NCI-H2081 (cell line): ENCODE data around the gene RASD2.

Experiments used
- DNase-seq, 2 experiments: peaks; one replicate each; lab custom pipeline; 2025; lab: John Stamatoyannopoulos, UW

Gene RASD2

DNA sequence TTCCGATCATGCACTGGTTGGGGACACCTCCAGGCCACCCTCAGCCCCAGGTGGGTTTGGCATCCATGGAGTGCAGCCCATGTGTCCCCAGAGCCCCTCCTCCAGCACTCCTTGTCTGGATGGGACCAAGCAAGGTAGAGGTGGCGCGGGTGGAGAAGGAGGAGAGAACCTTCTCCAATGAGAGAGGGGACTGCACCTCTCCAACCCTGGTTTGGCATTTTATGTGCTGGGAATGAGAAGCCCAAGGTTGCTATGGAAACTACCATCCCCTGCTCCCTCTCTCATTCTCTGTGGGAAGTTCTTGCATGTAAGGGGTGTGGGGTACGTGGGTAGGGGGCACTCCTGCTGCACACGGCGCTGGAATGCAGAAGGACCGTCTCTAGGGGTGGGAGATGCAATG, 21.8 kb upstream of the RASD2 start:
- DNase-seq: no peak

DNA sequence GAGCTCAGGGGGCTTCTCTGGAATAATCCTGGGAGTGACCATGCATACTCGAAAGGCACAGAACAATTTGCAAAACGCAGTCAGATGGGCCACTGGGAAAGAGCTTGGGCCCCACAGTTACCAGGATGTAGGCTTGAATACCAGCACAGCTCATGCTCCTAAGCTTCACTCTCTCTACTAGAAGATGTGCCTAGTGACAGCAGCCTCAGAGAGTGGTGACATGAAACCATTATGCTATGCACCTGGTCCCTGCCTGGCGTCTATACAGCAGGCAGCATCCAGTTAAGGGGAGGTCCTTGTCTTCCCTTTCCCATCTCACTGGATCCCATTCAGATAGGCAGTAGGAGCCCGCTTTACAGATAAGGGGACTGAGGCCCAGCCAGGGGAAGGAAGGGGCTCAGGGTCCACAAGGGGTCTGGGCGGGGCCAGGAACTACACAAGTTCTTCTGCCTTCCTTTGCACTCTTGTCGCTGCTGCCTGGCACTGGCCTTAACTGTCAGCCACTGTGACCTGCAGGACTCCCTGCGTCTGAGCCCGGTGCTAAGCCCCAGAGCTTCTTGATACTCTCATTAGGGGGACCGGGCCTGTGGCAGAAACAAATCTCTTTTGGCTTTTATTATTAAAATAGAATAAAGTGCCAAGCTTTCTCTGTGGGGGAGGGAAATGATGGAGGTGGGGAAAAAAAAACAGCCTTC, 21.2 kb upstream of the RASD2 start:
- DNase-seq: no peak

DNA sequence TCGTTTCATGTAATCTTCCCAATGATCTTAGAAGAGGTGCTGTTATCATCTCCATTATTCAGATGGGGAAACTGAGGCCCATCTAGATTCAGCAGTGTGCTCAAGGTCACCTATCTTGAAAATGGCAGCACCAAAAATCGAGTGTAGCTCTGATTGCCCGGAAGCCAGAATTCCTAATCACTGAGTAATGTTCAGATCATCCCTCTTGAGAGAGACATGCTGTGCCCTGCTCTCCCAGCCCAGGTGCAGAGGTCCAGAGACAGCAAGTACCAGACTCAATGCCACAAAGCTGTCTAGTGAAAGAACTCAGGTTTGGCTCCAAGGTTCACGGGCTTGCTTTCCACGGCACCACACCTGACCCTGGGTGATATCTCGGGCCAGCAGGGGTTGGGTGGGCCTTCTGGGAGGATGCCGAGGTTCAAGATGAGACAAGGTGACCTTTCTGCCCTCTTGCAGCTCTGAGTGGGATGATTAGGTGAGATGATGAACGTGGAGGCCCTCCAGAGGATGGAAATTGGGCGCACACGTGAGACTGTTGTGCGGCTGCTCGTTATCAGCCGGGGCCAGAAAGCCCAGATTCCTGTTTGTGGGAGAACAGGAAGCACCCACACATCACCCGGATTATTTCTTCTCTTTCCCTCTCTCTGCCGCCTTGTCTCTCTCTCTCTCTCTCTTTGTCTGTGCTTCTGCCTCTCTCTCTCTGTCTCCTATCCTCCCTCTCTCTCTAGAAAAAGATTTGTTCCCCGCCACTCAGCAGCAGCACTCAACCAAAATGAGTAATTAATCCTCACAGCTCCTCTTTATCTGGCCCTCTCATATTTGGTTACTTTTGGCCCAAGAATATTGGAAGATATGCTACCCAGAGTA, 19.0 kb upstream of the RASD2 start:
- no peak for DNase-seq

DNA sequence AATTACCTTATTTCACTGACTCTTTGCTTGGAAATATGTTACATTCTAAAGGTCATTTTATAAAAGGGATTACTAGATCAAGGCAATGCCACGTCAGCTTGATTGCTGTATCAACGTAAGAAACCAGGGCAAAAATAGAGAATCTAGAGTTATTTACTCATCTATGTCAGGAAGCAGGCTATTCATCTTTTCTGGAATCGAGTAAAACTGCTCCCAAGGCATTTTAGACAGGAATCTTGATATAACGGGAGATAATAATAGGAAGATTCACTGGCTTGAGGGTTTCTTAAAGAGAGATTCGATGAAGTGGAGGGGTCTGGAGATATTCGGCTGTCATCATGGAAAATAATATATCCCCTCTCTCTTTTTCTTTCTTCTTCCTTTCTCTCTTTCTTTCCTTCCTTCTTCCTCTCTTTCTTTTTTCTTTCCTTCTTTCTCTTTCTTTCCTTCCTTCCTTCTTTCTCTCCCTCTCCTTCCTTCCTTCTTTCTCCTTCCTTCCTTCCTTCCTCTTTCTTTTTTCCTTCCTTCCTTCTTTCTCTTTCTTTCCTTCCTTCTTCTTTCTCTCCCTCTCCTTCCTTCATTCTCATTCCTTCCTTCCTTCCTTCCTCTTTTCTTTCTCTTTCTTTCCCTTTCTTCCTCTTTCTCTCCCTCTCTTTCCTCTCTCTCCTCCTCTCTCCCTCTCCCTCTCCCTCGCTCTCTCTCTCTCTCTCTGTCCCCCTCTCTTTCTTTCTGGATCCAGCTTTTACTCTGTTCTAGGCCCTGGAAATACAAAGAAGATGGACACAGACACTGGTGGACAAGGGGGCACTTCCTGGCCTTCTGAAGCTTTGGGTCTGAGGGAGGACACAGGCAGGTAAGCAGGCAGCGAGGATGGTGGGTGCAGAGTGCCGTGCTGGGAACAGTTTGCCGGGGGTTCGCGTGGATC, 18.1 kb upstream of the RASD2 start:
- no peak for DNase-seq

DNA sequence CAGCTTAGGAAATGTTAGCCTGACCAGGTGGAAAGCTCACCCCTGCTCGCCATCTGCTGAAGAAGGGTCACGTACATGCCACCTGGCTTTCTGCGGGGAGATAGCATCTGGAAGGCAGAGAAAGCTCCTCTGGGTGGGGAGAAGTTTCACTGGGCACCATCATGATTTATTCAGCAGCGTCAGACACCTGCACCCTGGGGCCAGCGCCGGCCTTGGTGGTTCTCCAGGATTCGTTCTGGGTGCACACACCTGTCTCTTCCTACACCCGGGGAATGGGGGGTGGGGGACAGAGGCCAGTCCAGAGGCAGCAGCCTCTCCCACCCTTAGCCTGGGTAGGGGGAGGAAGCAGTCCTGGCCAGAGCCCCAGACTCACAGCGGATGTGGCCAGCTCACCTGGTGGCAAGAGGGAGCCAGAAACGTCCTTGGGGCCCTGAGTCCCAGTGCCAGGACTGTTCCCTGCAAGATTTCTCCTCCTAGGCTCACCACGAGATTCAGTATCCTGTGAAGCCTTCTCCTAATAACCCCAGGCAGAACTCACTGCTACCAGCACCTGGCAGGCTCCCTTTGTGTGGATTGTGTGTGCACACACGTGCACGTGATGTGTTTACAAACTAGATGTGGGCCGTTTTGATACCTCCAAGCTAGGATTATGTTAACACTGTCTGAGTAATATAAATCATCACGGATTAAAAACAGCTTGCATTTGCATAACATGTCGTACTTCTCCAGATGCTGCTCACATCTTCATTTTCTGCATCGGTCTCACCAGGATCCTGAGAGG, 17.3 kb upstream of the RASD2 start:
- DNase-seq: peak; percentile 60 to 78

DNA sequence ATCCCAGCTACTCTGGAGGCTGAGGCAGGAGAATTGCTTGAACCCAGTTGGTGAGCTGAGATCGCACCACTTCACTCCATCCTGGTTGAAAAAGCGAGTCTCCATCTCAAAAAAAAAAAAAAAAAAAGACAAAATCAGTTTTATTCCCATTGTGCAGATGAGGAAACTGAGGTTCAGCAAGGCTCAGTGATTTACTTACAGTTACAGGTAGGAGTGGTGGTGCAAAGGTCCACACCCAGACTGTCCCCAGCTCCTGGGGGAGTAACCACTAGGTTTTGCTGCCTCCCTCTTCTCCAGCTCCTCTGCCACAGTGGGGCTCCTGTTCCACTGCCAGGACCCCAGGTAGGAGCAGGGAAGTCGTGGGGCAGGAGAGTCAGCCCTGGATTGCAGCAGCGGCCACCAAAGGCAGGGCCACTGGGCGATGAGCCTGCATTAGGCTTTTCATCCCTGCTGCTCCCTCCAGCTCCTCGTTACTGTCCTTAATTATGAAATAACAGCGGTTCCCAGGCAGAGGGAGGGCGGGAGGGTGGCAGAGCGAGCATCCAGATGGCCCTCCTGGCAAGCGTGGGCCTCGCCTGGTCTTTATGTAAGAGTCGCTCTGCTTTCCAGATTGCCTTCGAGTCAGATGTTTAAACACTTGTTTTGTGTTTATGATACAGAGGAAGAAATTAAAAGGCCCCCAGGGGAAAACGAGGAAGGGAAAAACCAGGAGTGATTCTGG, 15.5 kb upstream of the RASD2 start:
- DNase-seq: peak; percentile 43 to 70

DNA sequence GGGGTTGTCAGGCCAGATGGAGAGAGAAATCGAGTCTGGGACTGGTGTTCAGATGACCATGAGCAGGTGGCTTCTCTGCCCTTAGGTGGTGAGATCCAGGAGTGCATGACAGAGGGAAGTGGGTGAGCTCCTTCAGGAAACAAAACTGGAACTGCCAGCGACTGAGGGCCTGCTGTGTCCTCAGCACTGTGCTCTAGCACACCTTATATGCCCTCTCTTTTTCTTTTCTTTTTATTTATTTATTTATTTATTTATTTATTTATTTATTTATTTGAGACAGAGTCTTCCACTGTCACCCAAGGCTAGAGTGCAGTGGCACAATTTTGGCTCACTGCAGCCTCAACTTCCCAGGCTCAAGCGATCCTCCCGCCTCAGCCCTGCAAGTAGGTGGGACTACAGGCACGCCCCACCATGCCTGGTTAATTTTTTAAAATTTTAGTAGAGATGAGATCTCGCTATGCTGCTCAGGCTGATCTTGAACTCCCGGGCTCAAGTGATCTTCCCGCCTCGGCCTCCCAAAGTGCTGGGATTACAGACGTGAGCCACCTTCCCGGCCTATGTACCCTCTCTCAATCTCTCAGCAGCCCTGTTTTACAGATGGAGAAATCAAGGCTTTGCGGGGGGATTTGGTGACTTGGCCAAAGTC, 14.8 kb upstream of the RASD2 start:
- peak in 1 of 2 experiments; percentile 65 for DNase-seq

DNA sequence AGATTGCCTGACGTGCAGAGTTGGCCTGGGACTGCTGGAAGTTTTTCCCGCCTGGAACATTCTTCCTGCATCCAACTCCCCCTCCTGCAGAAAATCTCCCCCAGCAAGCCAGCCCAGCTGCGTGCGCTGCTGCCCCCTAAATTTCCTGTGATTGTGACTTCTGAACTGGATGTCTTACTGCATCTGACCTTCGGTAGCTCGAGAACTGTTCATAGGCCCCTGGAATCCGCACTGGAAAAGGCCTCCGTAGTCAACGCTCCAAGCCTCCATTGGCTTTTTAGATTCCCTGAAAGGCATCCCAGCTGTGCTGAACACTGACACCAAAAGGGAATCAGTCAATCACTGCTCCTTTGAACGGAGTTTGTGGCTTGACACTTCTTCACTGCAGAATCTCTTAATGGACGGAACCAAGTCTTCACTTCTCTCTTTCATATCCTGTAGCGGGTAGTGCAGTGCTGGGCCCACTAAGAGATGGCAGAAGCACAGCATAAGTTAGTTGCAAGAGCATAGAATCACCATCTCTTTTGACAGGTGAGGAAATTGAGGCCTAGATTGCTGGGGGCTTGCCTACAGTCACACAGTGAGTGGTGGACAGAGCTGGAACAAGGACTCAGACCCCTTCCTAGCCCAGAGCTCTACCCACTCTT, 14.2 kb upstream of the RASD2 start:
- DNase-seq: no peak

DNA sequence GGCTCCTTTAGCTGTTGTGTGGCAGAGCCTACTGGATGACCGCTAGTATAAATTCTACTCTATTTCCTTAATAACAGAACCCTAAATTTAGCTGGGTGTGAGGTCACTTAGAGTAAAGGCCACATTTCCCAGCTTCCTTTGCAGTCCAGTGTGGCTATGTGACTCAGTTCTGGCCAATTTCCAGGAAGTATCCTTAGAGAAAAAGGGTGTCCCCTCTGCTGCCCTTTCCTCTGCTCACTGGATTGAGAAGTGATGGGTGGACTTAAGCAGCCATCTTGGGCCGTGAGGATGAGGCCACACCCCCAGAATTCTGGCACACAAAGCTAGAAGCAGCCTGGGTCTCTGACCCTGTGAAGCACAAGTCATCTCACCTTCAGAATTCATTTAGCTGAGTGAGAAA, 11.7 kb upstream of the RASD2 start:
- no peak for DNase-seq

DNA sequence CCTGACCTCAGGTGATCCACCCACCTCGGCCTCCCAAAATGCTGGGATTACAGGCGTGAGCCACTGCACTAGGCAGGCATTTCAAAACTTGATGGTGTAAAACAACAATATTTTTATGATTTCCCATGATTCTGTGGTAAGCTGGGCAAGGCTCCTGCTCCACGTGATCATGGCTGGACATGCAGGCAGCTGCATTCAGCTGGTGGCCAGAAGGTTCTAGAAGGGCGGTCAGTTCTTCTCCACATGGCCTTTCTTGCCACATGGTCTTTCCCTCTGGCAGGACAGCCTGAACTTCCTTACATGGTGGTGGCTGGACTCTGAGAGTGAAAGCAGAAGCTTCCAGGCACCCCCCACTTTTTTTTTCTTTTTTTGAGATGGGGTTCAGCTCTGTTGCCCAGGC, 9.9 kb upstream of the RASD2 start:
- no peak for DNase-seq

DNA sequence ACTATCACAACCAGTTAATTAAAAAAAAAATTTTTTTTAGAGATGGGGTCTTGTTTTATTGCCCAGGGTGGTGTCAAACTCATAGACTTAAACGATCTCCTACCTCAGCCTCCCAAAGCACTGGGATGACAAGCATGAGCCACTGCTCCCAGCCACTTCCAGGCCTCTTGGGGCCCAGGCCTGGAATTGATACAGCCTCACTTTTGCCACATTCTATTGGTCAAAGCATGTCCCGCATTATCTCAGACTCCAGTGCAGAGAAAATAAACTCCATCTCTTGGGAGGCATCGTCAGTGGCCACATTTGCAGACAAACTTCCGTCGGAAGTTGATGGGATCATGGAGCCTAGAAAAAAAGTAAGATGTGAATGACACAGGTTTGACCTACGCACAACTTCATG, 9.4 kb upstream of the RASD2 start:
- no peak for DNase-seq

DNA sequence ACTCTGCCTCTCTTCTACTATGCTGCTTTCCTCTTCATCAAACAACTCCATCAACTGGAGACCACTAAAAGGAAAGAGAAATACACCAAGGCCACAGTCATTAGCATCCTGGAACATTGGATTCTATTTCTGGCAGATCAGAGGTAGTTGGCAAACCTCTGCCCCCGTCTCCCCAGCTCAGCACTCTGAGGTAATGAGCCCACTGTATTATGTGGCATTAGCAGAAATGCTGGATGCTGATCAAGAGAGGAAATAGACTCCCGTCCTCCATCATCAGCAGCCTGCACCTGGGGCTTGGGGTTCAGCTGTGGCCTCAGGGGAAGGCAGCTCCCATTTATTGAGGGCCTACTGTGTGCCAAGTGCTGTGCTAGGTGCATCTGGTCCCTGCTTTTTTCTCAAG, 9.0 kb upstream of the RASD2 start:
- no peak for DNase-seq

DNA sequence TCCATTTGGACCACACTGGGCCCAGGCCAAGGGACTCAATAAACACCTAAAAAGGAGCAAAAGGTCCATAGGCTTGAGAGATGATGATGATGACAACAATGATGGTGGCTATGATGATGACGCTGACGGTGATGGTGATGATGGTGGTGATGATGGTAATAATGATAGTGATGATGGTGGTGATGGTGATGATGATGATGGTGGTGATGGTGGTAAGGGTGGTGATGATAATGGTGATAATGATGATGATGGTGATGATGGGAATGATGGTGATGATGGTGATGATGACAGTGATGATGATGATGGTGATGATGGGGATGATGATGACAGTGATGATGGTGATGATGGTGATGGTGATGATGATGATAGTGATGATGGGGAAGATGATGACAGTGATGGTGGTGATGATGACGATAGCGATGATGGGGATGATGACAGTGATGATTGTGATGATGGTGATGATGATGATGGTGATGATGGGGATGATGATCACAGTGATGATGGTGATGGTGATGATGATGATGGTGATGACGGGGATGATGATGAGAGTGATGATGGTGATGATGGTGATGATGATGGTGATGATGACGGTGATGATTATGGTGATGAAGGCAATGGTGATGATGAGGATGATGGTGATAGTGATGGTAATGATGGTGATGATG, 7.1 kb upstream of the RASD2 start:
- no peak for DNase-seq

DNA sequence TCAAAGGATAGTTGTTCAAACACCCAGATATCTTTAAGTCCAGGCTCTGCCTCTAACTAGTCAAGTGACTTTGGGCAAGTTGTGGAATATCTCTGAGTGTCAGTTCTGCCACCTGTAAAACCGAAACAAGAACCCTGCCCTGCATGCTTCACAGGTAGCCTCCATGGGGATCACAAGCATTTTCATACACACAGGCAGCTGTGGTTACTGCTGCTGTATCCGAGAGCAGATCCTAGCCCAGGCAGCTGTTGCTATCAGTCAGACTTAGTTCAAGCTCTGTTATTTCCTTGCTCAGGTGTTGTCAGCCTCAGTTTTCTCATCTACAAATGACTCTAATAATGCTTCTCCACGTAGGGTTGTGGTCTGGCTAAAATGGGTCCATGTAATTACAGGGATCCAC, 6.5 kb upstream of the RASD2 start:
- DNase-seq: no peak

DNA sequence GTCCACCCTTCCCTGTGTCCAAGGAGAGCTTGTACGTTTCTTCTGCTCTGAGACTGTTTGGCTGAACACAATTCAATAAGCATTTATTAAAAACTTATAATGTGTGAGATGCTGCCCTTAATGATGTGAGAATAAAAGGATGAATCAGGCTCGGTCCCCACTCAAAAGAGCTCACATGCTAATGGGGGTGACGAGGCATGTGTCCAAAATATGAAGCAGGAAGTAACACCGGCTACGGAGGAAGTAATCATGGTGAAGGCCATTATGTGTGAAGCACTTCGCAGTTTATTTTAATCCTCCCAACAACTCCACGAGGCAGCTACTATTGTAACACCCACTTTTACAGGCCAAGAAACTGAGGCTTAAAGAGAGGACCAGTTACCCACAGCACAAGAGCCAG, 3.4 kb upstream of the RASD2 start:
- DNase-seq: no peak

DNA sequence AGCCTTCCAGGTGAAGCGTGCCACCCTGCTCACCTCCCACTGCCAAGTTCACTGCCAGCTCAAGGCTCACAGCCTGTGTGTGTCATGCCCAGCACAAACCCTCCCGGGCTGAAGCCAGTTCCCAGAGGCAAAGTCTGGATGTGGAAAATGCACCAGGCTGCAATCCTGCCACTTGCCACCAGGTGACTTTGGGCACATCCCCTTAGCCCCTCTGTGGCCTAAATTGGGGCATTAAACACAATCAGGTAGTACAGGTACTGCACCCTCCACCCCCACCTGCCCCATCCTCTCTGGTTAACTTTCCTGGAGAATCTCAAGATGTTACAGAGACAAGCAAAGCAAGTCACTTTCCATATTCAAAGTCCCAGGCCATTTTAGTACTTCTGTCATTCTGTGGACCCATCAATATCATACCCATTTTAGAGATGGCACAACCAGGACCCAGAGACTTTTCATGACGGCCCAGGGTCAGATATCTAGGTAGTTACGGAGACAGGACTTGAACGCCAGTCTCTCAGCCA, 1.8 kb upstream of the RASD2 start:
- DNase-seq: no peak

DNA sequence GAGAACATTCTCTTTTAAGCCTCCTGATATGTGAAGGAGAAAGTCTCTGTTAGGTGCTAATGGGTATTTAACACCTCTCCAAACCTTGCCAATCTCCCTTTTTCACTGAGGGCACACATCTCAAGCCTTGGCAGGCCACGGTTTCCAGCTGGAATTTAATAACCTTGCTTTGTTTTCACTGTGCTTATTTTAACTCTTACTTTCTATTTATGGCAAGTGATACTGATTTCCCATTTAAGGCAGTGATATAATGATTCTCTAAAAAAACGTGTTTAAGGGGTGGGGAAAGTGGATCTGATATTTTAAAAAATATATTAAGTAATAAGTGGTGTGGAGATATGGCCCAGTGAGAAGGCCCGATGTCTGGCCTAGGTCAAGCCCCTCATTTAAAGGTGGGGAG, 1.1 kb upstream of the RASD2 start:
- DNase-seq: no peak

DNA sequence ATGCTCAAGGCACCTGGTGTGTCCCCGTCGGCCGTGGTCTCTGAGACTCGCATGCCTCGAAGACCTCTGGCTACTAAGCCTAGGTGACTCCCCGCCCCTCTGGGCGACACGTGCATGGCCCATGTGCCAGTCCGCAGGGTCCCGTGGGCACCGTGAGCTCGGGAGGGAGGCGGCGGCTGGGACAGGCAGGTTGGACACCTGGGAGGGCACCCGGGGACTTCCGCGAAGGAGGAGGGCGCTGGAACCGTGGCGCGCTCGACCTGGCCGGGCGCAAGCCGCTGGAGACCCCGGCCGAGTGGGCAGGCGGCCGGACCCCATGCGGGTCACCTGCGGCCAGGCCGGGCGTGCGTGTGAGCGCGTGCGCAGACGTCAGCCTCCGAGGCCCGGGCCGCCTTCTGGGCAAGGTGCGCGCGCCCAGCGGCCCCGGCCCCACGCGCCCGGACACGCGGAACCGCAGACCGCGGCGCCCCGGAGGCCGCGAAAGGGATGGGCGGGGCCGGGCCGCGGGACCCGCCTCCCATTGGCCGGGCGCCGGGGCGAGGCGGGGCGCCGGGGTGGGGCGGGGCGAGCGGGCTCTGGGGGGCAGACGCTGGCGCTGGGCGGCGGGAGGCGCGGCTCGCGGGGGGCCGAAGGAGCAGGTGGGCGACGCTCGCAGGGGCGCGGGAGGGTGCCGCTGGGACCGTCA, 579 bp upstream of the RASD2 start:
- peak; percentile 21 for DNase-seq
